H1 (cell line): ENCODE data around the gene CRYBG3.

Experiments used
- ATF2 ChIP-seq: IDR thresholded peaks from 2 replicates; pipeline ENCODE4 v1.6.1; 2012; ENCODE audit warnings: low read length, inconsistent platforms
- JUND ChIP-seq: IDR thresholded peaks from 2 replicates; pipeline ENCODE4 v1.6.1; 2011; ENCODE audit warnings: mild to moderate bottlenecking, improper control_type of control experiment, low read length

- TF ChIP-seq JUND (no peak), ATF2 (no peak)
These were observed 157.8 kb downstream of the CRYBG3 start for GRCh38 chr3:97979610-97980009.
